HG03175 (cell line): ENCODE measurements around the gene LAMA2.

Experiments
- ATAC-seq: cut with Tn5 transposase; IDR thresholded peaks from one replicate; pipeline ENCODE4 v1.9.1; 2021; ENCODE audit warnings: mild to moderate bottlenecking, moderate library complexity; ENCODE audit not compliant: unreplicated experiment

Gene LAMA2

GRCh38 chr6:129419324-129419723 is 536.4 kb downstream of the LAMA2 start:
- ATAC-seq, result no peak

GRCh38 chr6:129426343-129426742 is 543.4 kb downstream of the LAMA2 start:
- ATAC-seq, result no peak

GRCh38 chr6:129429956-129430355 is 547.0 kb downstream of the LAMA2 start:
- ATAC-seq, result no peak

- no peak for ATAC-seq
Observed at GRCh38 chr6:129432738-129433137, 549.8 kb downstream of the LAMA2 start.

- no peak for ATAC-seq
Observed at GRCh38 chr6:129434091-129434490, 551.2 kb downstream of the LAMA2 start.

- ATAC-seq, result no peak
Observed at GRCh38 chr6:129440691-129441090, 557.8 kb downstream of the LAMA2 start.

GRCh38 chr6:129444683-129445082 is 561.7 kb downstream of the LAMA2 start:
- ATAC-seq, result no peak

- no peak for ATAC-seq
Observed at GRCh38 chr6:129446272-129447197, 563.6 kb downstream of the LAMA2 start.

- ATAC-seq, result no peak
Observed at GRCh38 chr6:129447198-129447565, 564.2 kb downstream of the LAMA2 start.

- ATAC-seq, result peak; percentile 99
Observed at GRCh38 chr6:129448965-129449364, 566.0 kb downstream of the LAMA2 start.

- ATAC-seq, result no peak
Observed at GRCh38 chr6:129451187-129451586, 568.2 kb downstream of the LAMA2 start.

GRCh38 chr6:129453073-129453472 is 570.1 kb downstream of the LAMA2 start:
- no peak for ATAC-seq

- no peak for ATAC-seq
Observed at GRCh38 chr6:129454488-129454887, 571.5 kb downstream of the LAMA2 start.

- no peak for ATAC-seq
Observed at GRCh38 chr6:129455126-129455769, 572.3 kb downstream of the LAMA2 start.

GRCh38 chr6:129460221-129460620 is 577.3 kb downstream of the LAMA2 start:
- no peak for ATAC-seq

GRCh38 chr6:129469070-129469662 is 586.2 kb downstream of the LAMA2 start:
- ATAC-seq, result no peak

GRCh38 chr6:129472239-129472638 is 589.3 kb downstream of the LAMA2 start:
- ATAC-seq, result no peak

- no peak for ATAC-seq
Observed at GRCh38 chr6:129473546-129473945, 590.6 kb downstream of the LAMA2 start.

GRCh38 chr6:129475477-129476247 is 592.7 kb downstream of the LAMA2 start:
- ATAC-seq, result no peak

GRCh38 chr6:129476248-129476564 is 593.3 kb downstream of the LAMA2 start:
- ATAC-seq, result no peak

- ATAC-seq, result no peak
Observed at GRCh38 chr6:129476810-129477209, 593.9 kb downstream of the LAMA2 start.
